K562 (cell line): ENCODE data around the gene MAGI1. TPM values are rescaled to one million over a fixed set of nuclear protein-coding genes. Genes with fewer than 3 reads are reported as not detected.

Experiments used
- ATAC-seq: fragments of 200-7000 bp; cut with Tn5 transposase; 3 replicates; pipeline ENCODE4 v1.9.1; 2020; ENCODE audit warnings: moderate library complexity
- BruUV-seq: library from RNA; stranded (reverse); fragments of 400-500 nt; replicated peaks from 2 replicates; lab custom pipeline; 2021; lab: Mats Ljungman, UMichigan
- CTCF ChIA-PET: fragments of 300-600 bp; formaldehyde crosslinking; extraction: SDS; loops from one replicate; lab custom pipeline; 2021; ENCODE audit warnings: low intra/inter-chr PET ratio; lab: Yijun Ruan, JAX
- POLR2A ChIA-PET: fragments of 300-600, 350-650 bp; sonication (Branson Sonifier 250); formaldehyde crosslinking; extraction: SDS; loops from one replicate; lab custom pipeline; 2021; ENCODE audit warnings: antibody characterized with exemption, inconsistent platforms; lab: Yijun Ruan, JAX
- DNase-seq, 4 experiments: peaks; one replicate each; pipeline versions ENCODE4 v3.0.0 to v3.0.0-alpha.2; 2011 to 2018; ENCODE audit warnings: low spot score in 3 of 4, mixed read lengths in 3 of 4; ENCODE audit errors: extremely low read depth in 1 of 4
- FAIRE-seq: peaks from 2 replicates; lab custom pipeline; 2011; peaks lifted over from hg19 to GRCh38; lab: Jason Lieb, UNC
- H2AFZ ChIP-seq: 2 replicates; pipeline ENCODE4 v1.6.0; 2011; ENCODE audit warnings: low read depth, low read length, control low read depth, inconsistent platforms
- H3K27ac ChIP-seq: fragments of 200-600 bp; 3 replicates; pipeline ENCODE4 v1.8.0; 2011; ENCODE audit warnings: low read depth, mild to moderate bottlenecking, control low read depth, inconsistent platforms, low read length, moderate library complexity, mixed read lengths; ENCODE audit errors: extremely low read depth
- H3K27me3 ChIP-seq, 2 experiments: fragments of 300-600 bp in 1 of 2; 2 replicates in 1 of 2; 3 replicates in 1 of 2; pipeline versions ENCODE4 v1.6.0 to v1.8.0; 2011; ENCODE audit warnings: inconsistent platforms in 2 of 2, low read length in 2 of 2, mild to moderate bottlenecking in 1 of 2, mixed read lengths in 1 of 2, moderate library complexity in 1 of 2; ENCODE audit not compliant: control insufficient read depth in 2 of 2, insufficient read depth in 2 of 2
- H3K36me3 ChIP-seq: fragments of 300-600 bp; 3 replicates; pipeline ENCODE4 v1.8.0; 2011; ENCODE audit warnings: mild to moderate bottlenecking, low read length, inconsistent platforms; ENCODE audit not compliant: control insufficient read depth, insufficient read depth
- H3K4me1 ChIP-seq, 2 experiments: fragments of 200-600 bp in 1 of 2; replicated peaks in 1 of 2; 2 replicates in 1 of 2; 3 replicates in 1 of 2; pipeline versions ENCODE4 v1.5.1 to v1.8.0; 2011; ENCODE audit warnings: inconsistent platforms in 2 of 2, low read length in 2 of 2, mild to moderate bottlenecking in 1 of 2, mixed read lengths in 1 of 2, moderate library complexity in 1 of 2; ENCODE audit not compliant: control insufficient read depth in 2 of 2, insufficient read depth in 2 of 2
- H3K4me2 ChIP-seq: 2 replicates; pipeline ENCODE4 v1.6.1; 2011; ENCODE audit warnings: low read length, control low read depth, inconsistent platforms, mixed read lengths; ENCODE audit not compliant: insufficient read depth
- H3K4me3 ChIP-seq: fragments of 200-600 bp; sonication (generic), shearing (Covaris generic); 2 replicates; pipeline ENCODE4 v1.5.1; 2016; ENCODE audit warnings: control low read depth, inconsistent platforms
- H3K79me2 ChIP-seq: fragments of 200-600 bp; 3 replicates; pipeline ENCODE4 v1.8.0; 2011; ENCODE audit warnings: low read length, inconsistent platforms; ENCODE audit not compliant: control insufficient read depth, insufficient read depth
- H3K9ac ChIP-seq, 2 experiments: 2 replicates each; pipeline versions ENCODE4 v1.6.0 to v1.6.1; 2011; ENCODE audit warnings: low read depth in 2 of 2, low read length in 2 of 2, control low read depth in 1 of 2, inconsistent platforms in 1 of 2, mild to moderate bottlenecking in 1 of 2, mixed read lengths in 1 of 2; ENCODE audit not compliant: insufficient read depth in 1 of 2
- H3K9me1 ChIP-seq: one replicate; pipeline ENCODE4 v1.6.0; 2011; ENCODE audit warnings: inconsistent platforms, mild to moderate bottlenecking, low read length, moderate library complexity; ENCODE audit not compliant: control insufficient read depth, insufficient read depth
- H3K9me3 ChIP-seq: replicated peaks from 2 replicates; pipeline ENCODE4 v1.5.1; 2011; ENCODE audit warnings: low read depth, low read length, inconsistent platforms; ENCODE audit not compliant: control insufficient read depth, insufficient read depth
- H4K20me1 ChIP-seq: replicated peaks from 2 replicates; pipeline ENCODE4 v1.6.1; 2011; ENCODE audit warnings: low read length, inconsistent platforms, mixed read lengths; ENCODE audit not compliant: control insufficient read depth, insufficient read depth
- CXXC5 ChIP-seq: fragments of 250-450 bp; sonication (Bioruptor Pico); IDR thresholded peaks from 2 replicates; pipeline ENCODE4 v1.8.0; 2022; ENCODE audit warnings: inconsistent platforms, mild to moderate bottlenecking, moderate library complexity
- HDAC3 ChIP-seq: fragments of 450-650 bp; IDR thresholded peaks from 2 replicates; pipeline ENCODE4 v1.6.1; 2018; ENCODE audit warnings: borderline replicate concordance, mild to moderate bottlenecking, moderate library complexity; ENCODE audit not compliant: partially characterized antibody
- HNRNPUL1 ChIP-seq: fragments of 200-400 bp; formaldehyde crosslinking; IDR thresholded peaks from 2 replicates; pipeline ENCODE4 v1.6.1; 2017; ENCODE audit warnings: low read length
- MGA ChIP-seq: fragments of 450-650 bp; IDR thresholded peaks from 2 replicates; pipeline ENCODE4 v1.6.1; 2016; ENCODE audit warnings: mild to moderate bottlenecking, moderate library complexity
- NR3C1 ChIP-seq: sonication (generic); formaldehyde crosslinking; IDR thresholded peaks from 2 replicates; pipeline ENCODE4 v1.8.1; 2022; ENCODE audit warnings: missing genetic modification reagents
- SAFB2 ChIP-seq: fragments of 200-400 bp; formaldehyde crosslinking; IDR thresholded peaks from 2 replicates; pipeline ENCODE4 v1.6.1; 2018; ENCODE audit warnings: borderline replicate concordance, low read length, low read depth, moderate library complexity; ENCODE audit not compliant: severe bottlenecking
- SNRNP70 ChIP-seq: fragments of 200-400 bp; formaldehyde crosslinking; optimal IDR thresholded peaks from 2 replicates; pipeline ENCODE3; 2017; ENCODE audit warnings: low read depth, low read length
- ZNF583 ChIP-seq: fragments of 250-450 bp; sonication (Bioruptor Pico); IDR thresholded peaks from 2 replicates; pipeline ENCODE4 v1.4.0; 2020
- WGBS: fragments of 100-300 bp; shearing (Covaris generic); methylation state at CpG from one replicate; pipeline ENCODE4 v1.1.6; 2016; ENCODE audit warnings: low coverage, mixed read lengths; ENCODE audit not compliant: insufficient coverage; ENCODE audit errors: missing lambda C conversion rate; 5-methylcytosine and 5-hydroxymethylcytosine counted together
- in situ Hi-C: fragments of 300-500 bp; cut with MboI; formaldehyde crosslinking; loops from 4 replicates; pipeline ENCODE4 v1.15.0; 2018; ENCODE audit warnings: inconsistent platforms, mixed read lengths
- intact Hi-C: fragments of 100-400 bp; cut with micrococcal nuclease; formaldehyde crosslinking; loops from 2 replicates; pipeline ENCODE4 v1.14.2; 2022
- polyA plus RNA-seq, 8 experiments: library from polyadenylated mRNA; depleted of rRNA in 4 of 8; stranded (reverse) in 5 of 8; unstranded in 3 of 8; fragments of >200 nt; fragmentation: Nextera tagmentation in 2 of 8; fragmentation: Illumina TruSeq in 1 of 8; extraction: Ambion mirVana in 2 of 8; extraction: Trizol in 1 of 8; gene quantifications; 2 replicates each; pipeline versions ENCODE4 v1.2.1 to v1.2.3, GENCODE V29; 2011 to 2014; ENCODE audit warnings: inconsistent platforms in 1 of 8, missing spikeins in 1 of 8
- total RNA-seq, 7 experiments: library from RNA; depleted of rRNA in 6 of 7; stranded (reverse); fragments of >200 nt in 6 of 7; fragmentation: Illumina TruSeq in 2 of 7; extraction: Trizol in 2 of 7; gene quantifications; 2 replicates each; pipeline versions ENCODE4 v1.2.1 to v1.2.3, GENCODE V29; 2011 to 2021; ENCODE audit warnings: low replicate concordance in 1 of 7
- TF ChIP-seq, protein P1 (sequence below): fragments of 250-450 bp; sonication (Bioruptor Pico); IDR thresholded peaks from 2 replicates; pipeline ENCODE4 v1.4.0; 2020; ENCODE audit warnings: mild to moderate bottlenecking, moderate library complexity, borderline replicate concordance

Gene MAGI1
- total and polyA plus RNA-seq, 9 of the 15 experiments (the other 6 are each of a cell fraction or from before 2014, with no cell fraction given): 7.8 to 59.4 (median 43.2) TPM

DNA sequence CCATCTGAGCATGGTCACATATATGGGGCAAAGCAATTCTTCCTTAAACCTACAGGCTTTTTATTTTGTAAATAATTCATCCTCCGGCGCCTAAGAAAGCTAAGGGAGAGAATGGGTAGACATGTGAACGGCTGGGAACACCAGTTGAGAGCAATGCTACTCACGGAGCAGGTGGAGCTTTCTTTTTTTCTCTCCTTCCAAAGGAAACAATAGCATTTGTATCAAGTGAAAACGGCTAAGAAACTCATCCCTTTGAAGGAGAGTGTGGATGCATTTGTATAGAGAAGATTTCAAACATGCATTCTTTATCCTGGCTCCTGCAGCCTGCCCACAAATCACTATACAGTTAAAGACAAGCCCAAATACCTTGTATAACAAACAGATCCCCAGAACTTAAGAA is 637.8 kb downstream of the MAGI1 start:
- ATAC-seq: no peak
- Histone ChIP-seq H3K79me2 (no peaks in the 10 kb centered on the region), H2AFZ (no peak overlapping the region), H3K27ac (no peak overlapping the region), H3K4me3 (no peak overlapping the region), H3K4me1 (no peaks in the 10 kb centered on the region), H3K9ac (no peak overlapping the region), H4K20me1 (no peaks in the 10 kb centered on the region), H3K9me1 (no peaks in the 10 kb centered on the region), H3K27me3 (no peaks in the 10 kb centered on the region), H3K4me2 (no peak overlapping the region), H3K9me3 (no peaks in the 10 kb centered on the region), H3K36me3 (no peaks in the 10 kb centered on the region)
- POLR2A ChIA-PET: no interaction called here
- FAIRE-seq: no peak
- no TSS peak for BruUV-seq
- intact Hi-C loops: no loop called here
- in situ Hi-C loops: no loop called here
- no peak for DNase-seq
- CTCF ChIA-PET: no interaction called here
- 71% methylated on average over 4 of the region's 5 CpGs for WGBS
- TF ChIP-seq HDAC3: no peak
- TF ChIP-seq, protein P1, sequence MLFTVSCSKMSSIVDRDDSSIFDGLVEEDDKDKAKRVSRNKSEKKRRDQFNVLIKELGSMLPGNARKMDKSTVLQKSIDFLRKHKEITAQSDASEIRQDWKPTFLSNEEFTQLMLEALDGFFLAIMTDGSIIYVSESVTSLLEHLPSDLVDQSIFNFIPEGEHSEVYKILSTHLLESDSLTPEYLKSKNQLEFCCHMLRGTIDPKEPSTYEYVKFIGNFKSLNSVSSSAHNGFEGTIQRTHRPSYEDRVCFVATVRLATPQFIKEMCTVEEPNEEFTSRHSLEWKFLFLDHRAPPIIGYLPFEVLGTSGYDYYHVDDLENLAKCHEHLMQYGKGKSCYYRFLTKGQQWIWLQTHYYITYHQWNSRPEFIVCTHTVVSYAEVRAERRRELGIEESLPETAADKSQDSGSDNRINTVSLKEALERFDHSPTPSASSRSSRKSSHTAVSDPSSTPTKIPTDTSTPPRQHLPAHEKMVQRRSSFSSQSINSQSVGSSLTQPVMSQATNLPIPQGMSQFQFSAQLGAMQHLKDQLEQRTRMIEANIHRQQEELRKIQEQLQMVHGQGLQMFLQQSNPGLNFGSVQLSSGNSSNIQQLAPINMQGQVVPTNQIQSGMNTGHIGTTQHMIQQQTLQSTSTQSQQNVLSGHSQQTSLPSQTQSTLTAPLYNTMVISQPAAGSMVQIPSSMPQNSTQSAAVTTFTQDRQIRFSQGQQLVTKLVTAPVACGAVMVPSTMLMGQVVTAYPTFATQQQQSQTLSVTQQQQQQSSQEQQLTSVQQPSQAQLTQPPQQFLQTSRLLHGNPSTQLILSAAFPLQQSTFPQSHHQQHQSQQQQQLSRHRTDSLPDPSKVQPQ: no peak
- TF ChIP-seq SNRNP70: no peak
- no peak for TF ChIP-seq MGA
- no peak for TF ChIP-seq HNRNPUL1
- no peak for TF ChIP-seq SAFB2
- no peak for TF ChIP-seq NR3C1 (CRISPR knock-in tag)
- TF ChIP-seq CXXC5 (CRISPR knock-in tag): no peak
- TF ChIP-seq ZNF583: no peak
